Measurements from ENCODE around the gene MAL. TPM values are rescaled to one million over a fixed set of nuclear protein-coding genes. Genes with fewer than 3 reads are reported as not detected.

The MAL gene
- total RNA-seq, 1 experiment from 2014 or later: 1.6 TPM

GRCh38 chr2:95056044-95056443 is 30.5 kb downstream of the MAL start:
- Histone ChIP-seq H3K27me3 (ENCODE audit: low read length) (no peaks in the 10 kb centered on the region), H3K36me3 (ENCODE audit: low read depth, low read length) (no peaks in the 10 kb centered on the region), H3K4me3 (ENCODE audit: low read length) (no peak overlapping the region), H4K20me1 (ENCODE audit: low read length) (no peaks in the 10 kb centered on the region), H3K4me2 (ENCODE audit: low read length) (peak overlapping the region; percentile 56), H3K27ac (ENCODE audit: low read length) (peak overlapping the region; percentile 72), H3K9me2 (replicated peaks; ENCODE audit: low read length) (no peaks in the 10 kb centered on the region), H3K4me1 (ENCODE audit: insufficient read depth, low read length) (peaks cover 71% of the 10 kb centered on the region), H2AFZ (ENCODE audit: low read length) (no peak overlapping the region), H3K79me2 (ENCODE audit: low read length) (no peaks in the 10 kb centered on the region), H3K9ac (ENCODE audit: low read length) (no peak overlapping the region), H3F3A (ENCODE audit: low read length, unreplicated experiment) (no peaks in the 10 kb centered on the region), H3K9me3 (ENCODE audit: low read length) (no peaks in the 10 kb centered on the region)
- DNase-seq: no peak
- TF ChIP-seq EZH2 (IDR thresholded peaks at IDR 0.05; ENCODE audit: low read length, unreplicated experiment): no peak
- TF ChIP-seq EZH2phosphoT487 (IDR thresholded peaks at IDR 0.05; ENCODE audit: borderline replicate concordance, low read length): no peak
- no peak for TF ChIP-seq CTCF (conservative IDR thresholded peaks at IDR 0.05; ENCODE audit: low read depth, low read length)
- no peak for ATAC-seq
- intact Hi-C loops (cut with micrococcal nuclease): no loop called here
- no TSS peak for BruUV-seq (replicated peaks)
- ChIA-PET CTCF (interaction anchor here (1.1 kb wide), 1 partner anchor 12 kb away, joined by 3 read pairs; no protein-coding TSS in a partner anchor), POLR2A (ENCODE audit: unreplicated experiment) (no interaction called here)

GRCh38 chr2:95056461-95057459 is 31.3 kb downstream of the MAL start:
- Histone ChIP-seq H3K4me3 (ENCODE audit: low read length) (0 out of 2 replicates have a peak overlapping the region, but pooled peaks have one; percentile 20), H2AFZ (ENCODE audit: low read length) (peak overlapping the region; percentile 62), H4K20me1 (ENCODE audit: low read length) (no peaks in the 10 kb centered on the region), H3K27me3 (ENCODE audit: low read length) (no peaks in the 10 kb centered on the region), H3K4me2 (ENCODE audit: low read length) (peak overlapping the region; percentile 56), H3K27ac (ENCODE audit: low read length) (peak overlapping the region; percentile 72), H3F3A (ENCODE audit: low read length, unreplicated experiment) (no peaks in the 10 kb centered on the region), H3K36me3 (ENCODE audit: low read depth, low read length) (no peaks in the 10 kb centered on the region), H3K4me1 (ENCODE audit: insufficient read depth, low read length) (peaks cover 72% of the 10 kb centered on the region), H3K9me2 (replicated peaks; ENCODE audit: low read length) (no peaks in the 10 kb centered on the region), H3K9me3 (ENCODE audit: low read length) (no peaks in the 10 kb centered on the region), H3K79me2 (ENCODE audit: low read length) (no peaks in the 10 kb centered on the region), H3K9ac (ENCODE audit: low read length) (no peak overlapping the region)
- no peak for TF ChIP-seq CTCF (conservative IDR thresholded peaks at IDR 0.05; ENCODE audit: low read depth, low read length)
- TF ChIP-seq EZH2phosphoT487 (IDR thresholded peaks at IDR 0.05; ENCODE audit: borderline replicate concordance, low read length): no peak
- no peak for TF ChIP-seq EZH2 (IDR thresholded peaks at IDR 0.05; ENCODE audit: low read length, unreplicated experiment)
- BruUV-seq (replicated peaks): TSS peak; percentile 37
- ATAC-seq (peak; percentile 64), DNase-seq (peak; percentile 87)
- ChIA-PET CTCF (interaction anchor here (1.1 to 1.5 kb wide), 2 partner anchors 13 to 22 kb away, joined by 3 to 6 read pairs; no protein-coding TSS in a partner anchor), POLR2A (ENCODE audit: unreplicated experiment) (no interaction called here)
- intact Hi-C loops (cut with micrococcal nuclease): no loop called here
